HG03520 (cell line): ENCODE data around the gene INAVA.
"Not testable (repeated sequence)": the region's sequence is repeated elsewhere in the genome, so short reads cannot be mapped to it uniquely, and the experiment has no call there.

ENCODE experiments used
- ATAC-seq: cut with Tn5 transposase; IDR thresholded peaks from one replicate; pipeline ENCODE4 v1.9.1; 2021; ENCODE audit warnings: mild to moderate bottlenecking, moderate library complexity; ENCODE audit not compliant: unreplicated experiment

Gene INAVA

GRCh38 chr1:200897259-200897658 lies 2.6 kb downstream of the INAVA start:
- ATAC-seq, result no peak

- no peak for ATAC-seq
Observed at GRCh38 chr1:200899015-200899386, 4.3 kb downstream of the INAVA start.

GRCh38 chr1:200899451-200899915 lies 4.8 kb downstream of the INAVA start:
- ATAC-seq, result no peak

GRCh38 chr1:200899954-200900867 lies 5.5 kb downstream of the INAVA start:
- ATAC-seq, result no peak

GRCh38 chr1:200900877-200901276 lies 6.2 kb downstream of the INAVA start:
- ATAC-seq, result no peak

- ATAC-seq, result no peak
Observed at GRCh38 chr1:200901350-200901749, 6.7 kb downstream of the INAVA start.

- ATAC-seq, result no peak
Observed at GRCh38 chr1:200901796-200902444, 7.2 kb downstream of the INAVA start.

- ATAC-seq, result no peak
Observed at GRCh38 chr1:200903793-200904192, 9.1 kb downstream of the INAVA start.

GRCh38 chr1:200904772-200905171 lies 10.1 kb downstream of the INAVA start:
- ATAC-seq, result no peak

GRCh38 chr1:200905411-200906052 lies 10.8 kb downstream of the INAVA start:
- ATAC-seq, result no peak

GRCh38 chr1:200906491-200906890 lies 11.8 kb downstream of the INAVA start:
- ATAC-seq, result no peak

- ATAC-seq, result peak; percentile 77
Observed at GRCh38 chr1:200907611-200908097, 13.0 kb downstream of the INAVA start.

GRCh38 chr1:200908191-200908868 lies 13.6 kb downstream of the INAVA start:
- no peak for ATAC-seq

GRCh38 chr1:200909071-200909470 lies 14.4 kb downstream of the INAVA start:
- no peak for ATAC-seq

- ATAC-seq, result no peak
Observed at GRCh38 chr1:200909757-200910239, 15.1 kb downstream of the INAVA start.

GRCh38 chr1:200911361-200911760 lies 16.7 kb downstream of the INAVA start:
- no peak for ATAC-seq

GRCh38 chr1:200911936-200912335 lies 17.2 kb downstream of the INAVA start:
- not testable (repeated sequence) for ATAC-seq

- ATAC-seq, result no peak
Observed at GRCh38 chr1:200912737-200913407, 18.2 kb downstream of the INAVA start.

- ATAC-seq, result no peak
Observed at GRCh38 chr1:200916152-200916551, 21.5 kb downstream of the INAVA start.

GRCh38 chr1:200916681-200917080 lies 22.0 kb downstream of the INAVA start:
- no peak for ATAC-seq
